ENCODE results near the gene UBXN11.

Gene UBXN11, protein sequence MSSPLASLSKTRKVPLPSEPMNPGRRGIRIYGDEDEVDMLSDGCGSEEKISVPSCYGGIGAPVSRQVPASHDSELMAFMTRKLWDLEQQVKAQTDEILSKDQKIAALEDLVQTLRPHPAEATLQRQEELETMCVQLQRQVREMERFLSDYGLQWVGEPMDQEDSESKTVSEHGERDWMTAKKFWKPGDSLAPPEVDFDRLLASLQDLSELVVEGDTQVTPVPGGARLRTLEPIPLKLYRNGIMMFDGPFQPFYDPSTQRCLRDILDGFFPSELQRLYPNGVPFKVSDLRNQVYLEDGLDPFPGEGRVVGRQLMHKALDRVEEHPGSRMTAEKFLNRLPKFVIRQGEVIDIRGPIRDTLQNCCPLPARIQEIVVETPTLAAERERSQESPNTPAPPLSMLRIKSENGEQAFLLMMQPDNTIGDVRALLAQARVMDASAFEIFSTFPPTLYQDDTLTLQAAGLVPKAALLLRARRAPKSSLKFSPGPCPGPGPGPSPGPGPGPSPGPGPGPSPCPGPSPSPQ

DNA sequence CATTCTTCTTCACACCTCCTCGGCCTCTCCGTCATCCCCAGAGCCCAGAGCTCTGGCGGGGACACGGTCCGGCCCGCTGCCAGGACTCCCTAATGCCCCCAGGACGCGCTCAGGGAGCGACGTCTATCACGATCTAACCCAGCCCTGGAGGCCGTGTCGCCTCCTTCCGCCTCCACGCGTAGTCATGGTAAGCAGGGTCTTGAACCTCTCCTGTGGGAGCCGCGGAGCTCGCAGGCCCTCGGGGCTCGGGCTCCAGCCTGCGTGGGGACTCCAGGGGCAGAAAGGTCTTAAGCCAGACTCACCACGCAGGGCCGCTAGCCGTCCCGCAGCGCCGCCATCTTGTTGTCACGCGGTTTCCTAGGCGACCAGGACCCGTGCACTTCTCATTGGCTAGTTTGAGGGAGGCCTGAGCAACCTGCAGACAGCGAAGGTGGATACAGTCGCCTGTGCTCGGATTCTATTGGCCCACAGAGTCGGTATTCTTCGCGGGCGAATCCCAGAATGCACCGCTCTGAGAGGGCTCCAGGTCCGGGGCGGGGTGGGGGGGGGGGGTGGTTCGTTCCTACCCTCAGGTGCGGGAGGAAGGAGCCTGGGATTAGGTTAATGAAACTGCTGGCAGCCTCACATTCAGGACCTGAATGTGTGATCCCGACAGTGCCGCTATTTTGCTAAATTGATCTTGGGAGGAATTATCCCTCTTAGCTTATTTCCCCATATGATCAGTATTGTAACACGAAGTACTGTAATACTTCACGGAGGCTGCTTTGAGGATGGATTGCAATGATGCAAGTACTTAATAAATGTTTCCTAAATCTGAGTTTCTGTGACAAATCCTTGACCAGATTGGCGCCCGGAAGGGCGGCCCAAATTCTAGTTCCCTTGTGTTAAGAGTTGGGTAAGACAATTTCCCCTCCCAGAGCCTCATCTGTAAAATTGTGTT lies at the start of gene UBXN11:
TSS of gene UBXN11 (minus strand) at position 347 of the 940 bp plus-strand sequence. CDS start 3,753 bp downstream, outside the sequence.
- TF ChIP-seq YY1 (IDR thresholded peaks at IDR 0.05; ENCODE audit: low read depth) (peak; percentile 99), TCF12 (IDR thresholded peaks at IDR 0.05; ENCODE audit: low read depth) (0 out of 2 replicates have a peak, but pooled peaks have one; percentile 3), TAF1 (IDR thresholded peaks at IDR 0.05; ENCODE audit: low read depth) (peak; percentile 67), FOXM1 (IDR thresholded peaks at IDR 0.05; ENCODE audit: borderline replicate concordance, low read depth) (peak; percentile 93), NFIC (IDR thresholded peaks at IDR 0.05) (0 out of 2 replicates have a peak, but pooled peaks have one; percentile 23), ZBTB7A (IDR thresholded peaks at IDR 0.05; ENCODE audit: low read depth) (no peak), CREB1 (IDR thresholded peaks at IDR 0.05; ENCODE audit: low read depth) (no peak), CEBPB (IDR thresholded peaks at IDR 0.05) (no peak)
- TF ChIP-seq, protein P1, sequence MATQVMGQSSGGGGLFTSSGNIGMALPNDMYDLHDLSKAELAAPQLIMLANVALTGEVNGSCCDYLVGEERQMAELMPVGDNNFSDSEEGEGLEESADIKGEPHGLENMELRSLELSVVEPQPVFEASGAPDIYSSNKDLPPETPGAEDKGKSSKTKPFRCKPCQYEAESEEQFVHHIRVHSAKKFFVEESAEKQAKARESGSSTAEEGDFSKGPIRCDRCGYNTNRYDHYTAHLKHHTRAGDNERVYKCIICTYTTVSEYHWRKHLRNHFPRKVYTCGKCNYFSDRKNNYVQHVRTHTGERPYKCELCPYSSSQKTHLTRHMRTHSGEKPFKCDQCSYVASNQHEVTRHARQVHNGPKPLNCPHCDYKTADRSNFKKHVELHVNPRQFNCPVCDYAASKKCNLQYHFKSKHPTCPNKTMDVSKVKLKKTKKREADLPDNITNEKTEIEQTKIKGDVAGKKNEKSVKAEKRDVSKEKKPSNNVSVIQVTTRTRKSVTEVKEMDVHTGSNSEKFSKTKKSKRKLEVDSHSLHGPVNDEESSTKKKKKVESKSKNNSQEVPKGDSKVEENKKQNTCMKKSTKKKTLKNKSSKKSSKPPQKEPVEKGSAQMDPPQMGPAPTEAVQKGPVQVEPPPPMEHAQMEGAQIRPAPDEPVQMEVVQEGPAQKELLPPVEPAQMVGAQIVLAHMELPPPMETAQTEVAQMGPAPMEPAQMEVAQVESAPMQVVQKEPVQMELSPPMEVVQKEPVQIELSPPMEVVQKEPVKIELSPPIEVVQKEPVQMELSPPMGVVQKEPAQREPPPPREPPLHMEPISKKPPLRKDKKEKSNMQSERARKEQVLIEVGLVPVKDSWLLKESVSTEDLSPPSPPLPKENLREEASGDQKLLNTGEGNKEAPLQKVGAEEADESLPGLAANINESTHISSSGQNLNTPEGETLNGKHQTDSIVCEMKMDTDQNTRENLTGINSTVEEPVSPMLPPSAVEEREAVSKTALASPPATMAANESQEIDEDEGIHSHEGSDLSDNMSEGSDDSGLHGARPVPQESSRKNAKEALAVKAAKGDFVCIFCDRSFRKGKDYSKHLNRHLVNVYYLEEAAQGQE (IDR thresholded peaks at IDR 0.05; ENCODE audit: low read depth), result no peak
- TF ChIP-seq, protein P2, sequence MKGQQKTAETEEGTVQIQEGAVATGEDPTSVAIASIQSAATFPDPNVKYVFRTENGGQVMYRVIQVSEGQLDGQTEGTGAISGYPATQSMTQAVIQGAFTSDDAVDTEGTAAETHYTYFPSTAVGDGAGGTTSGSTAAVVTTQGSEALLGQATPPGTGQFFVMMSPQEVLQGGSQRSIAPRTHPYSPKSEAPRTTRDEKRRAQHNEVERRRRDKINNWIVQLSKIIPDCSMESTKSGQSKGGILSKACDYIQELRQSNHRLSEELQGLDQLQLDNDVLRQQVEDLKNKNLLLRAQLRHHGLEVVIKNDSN (IDR thresholded peaks at IDR 0.05), result no peak
- TF ChIP-seq, protein P3, sequence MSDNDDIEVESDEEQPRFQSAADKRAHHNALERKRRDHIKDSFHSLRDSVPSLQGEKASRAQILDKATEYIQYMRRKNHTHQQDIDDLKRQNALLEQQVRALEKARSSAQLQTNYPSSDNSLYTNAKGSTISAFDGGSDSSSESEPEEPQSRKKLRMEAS (IDR thresholded peaks at IDR 0.05), result peak; percentile 85

DNA sequence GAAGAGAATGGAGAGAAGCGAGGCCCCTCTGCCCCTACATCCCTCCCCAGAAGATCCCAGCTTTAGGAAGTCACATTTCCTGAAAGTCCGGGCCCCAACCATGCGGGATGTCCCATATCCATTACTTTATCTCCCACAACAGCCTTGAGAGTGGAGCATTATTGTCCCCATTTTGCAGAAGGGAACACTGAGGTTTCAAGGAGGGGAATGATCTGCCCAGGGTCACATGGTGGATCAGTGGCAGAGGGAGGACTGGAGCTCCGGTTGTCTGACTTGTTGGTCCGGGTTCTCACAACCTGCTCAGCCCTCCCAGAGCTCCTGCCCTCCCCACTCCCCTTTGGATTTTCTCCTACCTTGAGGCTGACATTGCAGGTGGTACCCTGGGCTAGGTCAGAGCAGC lies 49.7 kb upstream of the UBXN11 start:
- TF ChIP-seq ZBTB7A (IDR thresholded peaks at IDR 0.05; ENCODE audit: low read depth) (no peak), NFIC (IDR thresholded peaks at IDR 0.05) (no peak), CEBPB (IDR thresholded peaks at IDR 0.05) (no peak), RAD21 (IDR thresholded peaks at IDR 0.05; ENCODE audit: low read depth) (no peak), YY1 (IDR thresholded peaks at IDR 0.05; ENCODE audit: low read depth) (no peak), EGR1 (IDR thresholded peaks at IDR 0.05) (no peak)
- TF ChIP-seq, protein P1 (IDR thresholded peaks at IDR 0.05; ENCODE audit: low read depth), result no peak
- TF ChIP-seq, protein P2 (IDR thresholded peaks at IDR 0.05), result 0 out of 2 replicates have a peak, but pooled peaks have one; percentile 31

DNA sequence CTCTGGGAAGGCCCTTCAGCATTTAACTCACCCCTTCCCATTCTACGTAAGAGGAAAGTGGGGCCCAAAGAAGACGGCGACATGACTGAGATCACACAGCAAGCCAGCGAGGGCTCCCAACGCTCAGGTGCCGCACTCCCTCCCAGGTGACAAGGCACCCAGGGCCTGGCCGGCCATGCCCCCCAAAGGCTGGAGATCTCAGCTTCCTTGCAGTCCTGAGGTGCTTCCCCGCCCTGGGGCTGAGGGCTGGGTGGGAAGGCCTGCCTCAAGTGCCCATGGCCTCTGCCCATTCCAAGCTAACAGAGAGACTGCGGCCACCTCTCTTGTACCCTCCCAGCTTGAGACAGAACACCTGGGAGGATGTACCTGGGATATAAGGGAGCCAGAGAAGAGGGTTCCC lies 48.5 kb upstream of the UBXN11 start:
- TF ChIP-seq EGR1 (IDR thresholded peaks at IDR 0.05) (no peak), TCF12 (IDR thresholded peaks at IDR 0.05; ENCODE audit: low read depth) (no peak), CEBPB (IDR thresholded peaks at IDR 0.05) (no peak), ZBTB7A (IDR thresholded peaks at IDR 0.05; ENCODE audit: low read depth) (no peak), YY1 (IDR thresholded peaks at IDR 0.05; ENCODE audit: low read depth) (no peak), RAD21 (IDR thresholded peaks at IDR 0.05; ENCODE audit: low read depth) (no peak), TAF1 (IDR thresholded peaks at IDR 0.05; ENCODE audit: low read depth) (no peak), NFIC (IDR thresholded peaks at IDR 0.05) (no peak), EP300 (IDR thresholded peaks at IDR 0.05; ENCODE audit: borderline replicate concordance) (no peak), TEAD4 (IDR thresholded peaks at IDR 0.05) (no peak), CREB1 (IDR thresholded peaks at IDR 0.05; ENCODE audit: low read depth) (no peak), FOXM1 (IDR thresholded peaks at IDR 0.05; ENCODE audit: borderline replicate concordance, low read depth) (no peak)
- TF ChIP-seq, protein P3 (IDR thresholded peaks at IDR 0.05), result no peak
- TF ChIP-seq, protein P1 (IDR thresholded peaks at IDR 0.05; ENCODE audit: low read depth), result no peak
- TF ChIP-seq, protein P2 (IDR thresholded peaks at IDR 0.05), result no peak

Data from Ishikawa (cell line).